GM12878 (cell line): ENCODE results near the gene LCLAT1. TPM values are rescaled to one million over a fixed set of nuclear protein-coding genes. Genes with fewer than 3 reads are reported as not detected.

Source experiments
- ATAC-seq: fragments of 200-7000 bp; cut with Tn5 transposase; 3 replicates; pipeline ENCODE4 v1.9.1; 2020; ENCODE audit warnings: mild to moderate bottlenecking, moderate library complexity
- BruUV-seq: library from RNA; stranded (reverse); fragments of 400-500 nt; replicated peaks from 2 replicates; lab custom pipeline; 2021; lab: Mats Ljungman, UMichigan
- CTCF ChIA-PET: fragments of 300-600 bp; sonication (Branson Sonifier 250); formaldehyde crosslinking; extraction: SDS; loops from one replicate; lab custom pipeline; 2021; ENCODE audit warnings: inconsistent platforms; lab: Yijun Ruan, JAX
- POLR2A ChIA-PET: fragments of 350-600 bp; formaldehyde crosslinking; extraction: SDS; loops from one replicate; lab custom pipeline; 2021; ENCODE audit warnings: inconsistent platforms; lab: Charles Lee
- RAD21 ChIA-PET: fragments of 300-600 bp; sonication (Branson Sonifier 250); formaldehyde crosslinking; loops from one replicate; lab custom pipeline; 2023; ENCODE audit warnings: antibody characterized with exemption; ENCODE audit not compliant: unreplicated experiment; lab: Charles Lee
- SMC1A ChIA-PET: fragments of 300-600 bp; sonication (Branson Sonifier 250); formaldehyde crosslinking; loops from one replicate; lab custom pipeline; 2023; ENCODE audit not compliant: unreplicated experiment, uncharacterized antibody; lab: Charles Lee
- DNase-seq: peaks from one replicate; pipeline ENCODE4 v3.0.0-alpha.2; 2011; ENCODE audit warnings: low read depth, low spot score
- FAIRE-seq: peaks from 3 replicates; lab custom pipeline; 2011; peaks lifted over from hg19 to GRCh38; lab: Jason Lieb, UNC
- H2AFZ ChIP-seq: 2 replicates; pipeline ENCODE4 v1.6.0; 2011; ENCODE audit warnings: low read depth, low read length, control low read depth; ENCODE audit not compliant: control insufficient read depth
- H3K27ac ChIP-seq: 2 replicates; pipeline ENCODE4 v1.5.1; 2011; ENCODE audit warnings: control low read depth; ENCODE audit not compliant: control insufficient read depth, insufficient read depth
- H3K27me3 ChIP-seq, 2 experiments: replicated peaks in 1 of 2; 2 replicates each; pipeline versions ENCODE4 v1.6.0 to v1.6.1; 2011; ENCODE audit warnings: low read length in 1 of 2; ENCODE audit not compliant: control insufficient read depth in 2 of 2, insufficient read depth in 2 of 2
- H3K36me3 ChIP-seq, 2 experiments: 2 replicates each; pipeline ENCODE4 v1.5.1; 2011; ENCODE audit warnings: low read length in 1 of 2; ENCODE audit not compliant: control insufficient read depth in 2 of 2, insufficient read depth in 2 of 2
- H3K4me1 ChIP-seq: 2 replicates; pipeline ENCODE4 v1.6.1; 2011; ENCODE audit warnings: mild to moderate bottlenecking, low read length, moderate library complexity, mixed read lengths; ENCODE audit not compliant: control insufficient read depth, insufficient read depth
- H3K4me2 ChIP-seq: 2 replicates; pipeline ENCODE4 v1.6.0; 2011; ENCODE audit warnings: control low read depth; ENCODE audit not compliant: control insufficient read depth, insufficient read depth
- H3K4me3 ChIP-seq: fragments of 200-600 bp; sonication (generic); 2 replicates; pipeline ENCODE4 v1.5.1; 2016
- H3K79me2 ChIP-seq: 2 replicates; pipeline ENCODE4 v1.6.0; 2011; ENCODE audit warnings: low read length; ENCODE audit not compliant: control insufficient read depth, insufficient read depth
- H3K9ac ChIP-seq: 2 replicates; pipeline ENCODE4 v1.8.0; 2011; ENCODE audit warnings: low read length, control low read depth, mixed read lengths; ENCODE audit not compliant: control insufficient read depth, insufficient read depth
- H3K9me3 ChIP-seq: replicated peaks from 3 replicates; pipeline ENCODE4 v1.5.1; 2011; ENCODE audit warnings: mild to moderate bottlenecking, low read length; ENCODE audit not compliant: control insufficient read depth, insufficient read depth
- H4K20me1 ChIP-seq: 2 replicates; pipeline ENCODE4 v1.6.0; 2011; ENCODE audit not compliant: control insufficient read depth, insufficient read depth
- BHLHE40 ChIP-seq, 2 experiments: fragments of 450-650 bp in 1 of 2; IDR thresholded peaks; 2 replicates each; pipeline ENCODE4 v1.6.1; 2011 to 2017; ENCODE audit warnings: low read depth in 2 of 2, borderline replicate concordance in 1 of 2, improper control_type of control experiment in 1 of 2, low read length in 1 of 2, mild to moderate bottlenecking in 1 of 2
- CREB1 ChIP-seq: IDR thresholded peaks from 2 replicates; pipeline ENCODE4 v1.6.1; 2012; ENCODE audit warnings: low read depth, mild to moderate bottlenecking, inconsistent platforms
- ESRRA ChIP-seq: IDR thresholded peaks from 2 replicates; pipeline ENCODE4 v1.6.1; 2012; ENCODE audit warnings: mild to moderate bottlenecking, low read length, improper control_type of control experiment
- GABPA ChIP-seq: IDR thresholded peaks from 2 replicates; pipeline ENCODE4 v1.6.1; 2014; ENCODE audit warnings: antibody characterized with exemption, low read depth, mild to moderate bottlenecking, inconsistent platforms
- HDAC2 ChIP-seq: fragments of 200-600 bp; sonication (generic); IDR thresholded peaks from 2 replicates; pipeline ENCODE4 v1.6.1; 2017
- HDAC6 ChIP-seq: fragments of 200-600 bp; sonication (generic); IDR thresholded peaks from one replicate; pipeline ENCODE4 v1.8.0; 2017; ENCODE audit warnings: antibody characterized with exemption; ENCODE audit not compliant: unreplicated experiment
- HDGF ChIP-seq: fragments of 450-650 bp; IDR thresholded peaks from 2 replicates; pipeline ENCODE4 v1.6.1; 2016; ENCODE audit warnings: antibody characterized with exemption
- LARP7 ChIP-seq: fragments of 450-650 bp; IDR thresholded peaks from 2 replicates; pipeline ENCODE4 v1.6.1; 2017; ENCODE audit warnings: mild to moderate bottlenecking
- RCOR1 ChIP-seq: conservative IDR thresholded peaks from 2 replicates; pipeline ENCODE4 v1.6.1; 2012; ENCODE audit warnings: low read depth, low read length, improper control_type of control experiment
- WGBS: methylation state at CpG from one replicate; pipeline ENCODE4 v1.1.6; 2016; ENCODE audit warnings: low lambda C conversion rate; ENCODE audit not compliant: insufficient replicate concordance, insufficient coverage; ENCODE audit errors: missing lambda C conversion rate; 5-methylcytosine and 5-hydroxymethylcytosine counted together
- in situ Hi-C: fragments of 300-500 bp; cut with MboI; formaldehyde crosslinking; loops from 9 replicates; pipeline ENCODE4 v1.14.3; 2018; ENCODE audit warnings: mixed read lengths
- intact Hi-C: fragments of 100-400 bp; cut with micrococcal nuclease; formaldehyde crosslinking; loops from one replicate; pipeline ENCODE4 v1.14.2; 2022; ENCODE audit not compliant: unreplicated experiment
- polyA plus RNA-seq, 11 experiments: library from polyadenylated mRNA; depleted of rRNA in 4 of 11; unstranded in 6 of 11; stranded (reverse) in 5 of 11; fragments of >200 nt; fragmentation: Nextera tagmentation in 4 of 11; fragmentation: Illumina TruSeq in 1 of 11; extraction: Ambion mirVana in 4 of 11; extraction: Trizol in 1 of 11; gene quantifications; 1 replicate in 1 of 11; 2 replicates in 10 of 11; pipeline versions ENCODE4 v1.2.1 to v1.2.3, GENCODE V29; 2011 to 2016; ENCODE audit warnings: inconsistent platforms in 2 of 11, missing spikeins in 2 of 11, low read depth in 1 of 11
- total RNA-seq, 4 experiments: library from RNA; depleted of rRNA in 3 of 4; stranded (reverse); fragments of >200 nt in 3 of 4; fragmentation: Illumina TruSeq in 1 of 4; extraction: Trizol in 1 of 4; gene quantifications; 2 replicates each; pipeline versions ENCODE4 v1.2.1 to v1.2.3, GENCODE V29; 2013 to 2021
- TF ChIP-seq, protein P1 (sequence below): fragments of 450-650 bp; formaldehyde crosslinking; IDR thresholded peaks from 2 replicates; pipeline ENCODE4 v1.5.0; 2022; ENCODE audit warnings: mild to moderate bottlenecking, missing genetic modification characterization
- TF ChIP-seq, protein P2 (sequence below): IDR thresholded peaks from 2 replicates; pipeline ENCODE4 v1.6.1; 2012; ENCODE audit warnings: low read depth, low read length, improper control_type of control experiment
- TF ChIP-seq, protein P3 (sequence below): fragments of 450-650 bp; formaldehyde crosslinking; IDR thresholded peaks from 2 replicates; pipeline ENCODE4 v1.4.0; 2022; ENCODE audit warnings: mild to moderate bottlenecking, moderate library complexity
- TF ChIP-seq, protein P4 (sequence below), 3 experiments: IDR thresholded peaks in 2 of 3; conservative IDR thresholded peaks in 1 of 3; 2 replicates each; pipeline ENCODE4 v1.5.1; 2011; ENCODE audit warnings: low read depth in 3 of 3, low read length in 3 of 3, mild to moderate bottlenecking in 3 of 3, control low read depth in 2 of 3, moderate library complexity in 2 of 3, inconsistent platforms in 1 of 3, mixed read lengths in 1 of 3; ENCODE audit not compliant: control insufficient read depth in 2 of 3, insufficient read depth in 1 of 3; ENCODE audit errors: extremely low read depth in 1 of 3
- TF ChIP-seq, protein P5 (sequence below): fragments of 450-650 bp; IDR thresholded peaks from 2 replicates; pipeline ENCODE4 v1.6.1; 2016; ENCODE audit warnings: mild to moderate bottlenecking

Gene LCLAT1
- total and polyA plus RNA-seq, 10 of the 15 experiments (the other 5 are each of a cell fraction or from before 2014, with no cell fraction given), result 8.1 to 33.0 (median 15.9) TPM

DNA sequence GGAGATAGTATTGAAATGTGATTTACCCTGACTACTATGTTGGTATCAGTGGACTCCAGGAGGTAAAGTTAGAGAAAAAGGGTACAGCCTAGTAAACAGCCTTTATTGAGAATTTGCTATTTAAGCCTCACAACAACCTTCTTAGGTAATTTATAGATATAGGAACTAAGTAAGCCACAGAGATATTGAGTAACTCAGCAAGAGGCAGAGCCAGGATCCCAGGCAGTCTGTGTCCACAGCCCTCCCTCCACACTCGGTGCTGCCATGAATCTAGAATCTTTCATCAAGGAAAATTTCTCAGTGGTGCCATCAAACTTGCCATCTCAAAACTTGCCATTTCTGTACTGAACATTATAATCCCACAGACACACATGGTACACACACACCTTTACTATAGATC is 189.3 kb downstream of the LCLAT1 start:
- CTCF ChIA-PET, result no interaction called here
- POLR2A ChIA-PET, result no interaction called here
- Histone ChIP-seq H4K20me1 (no peaks in the 10 kb centered on the region), H3K9ac (no peak overlapping the region), H3K9me3 (no peaks in the 10 kb centered on the region), H3K4me3 (no peak overlapping the region), H3K27ac (no peak overlapping the region), H2AFZ (no peak overlapping the region), H3K4me2 (no peak overlapping the region), H3K79me2 (no peaks in the 10 kb centered on the region), H3K4me1 (peaks cover 1% of the 10 kb centered on the region; the same call in 1 of the 2 replicates), H3K27me3 (no peaks in the 10 kb centered on the region), H3K36me3 (0 out of 4 replicates have a peak, but pooled peaks cover 0 to 1% of the 10 kb centered on the region in 2 experiments)
- DNase-seq (no peak), FAIRE-seq (no peak), ATAC-seq (no peak)
- RAD21 ChIA-PET, result interaction anchor here (1.0 kb wide), 1 partner anchor 75 kb away, joined by 3 read pairs; no protein-coding TSS in a partner anchor
- in situ Hi-C loops (no loop called here), intact Hi-C loops (loop anchor here (1.0 kb wide), 1 partner anchor 37 kb away; no protein-coding TSS in a partner anchor)
- WGBS, result 100% methylated on average over 1 of the region's 1 CpG
- BruUV-seq, result no TSS peak
- SMC1A ChIA-PET, result interaction anchor here (1.3 kb wide), 1 partner anchor 10 kb away, joined by 3 read pairs; no protein-coding TSS in a partner anchor
- TF ChIP-seq HDAC6 (no peak), HDGF (no peak), BHLHE40 (IDR thresholded peaks at IDR 0.05; ENCODE audit: borderline replicate concordance in 1 of 2, low read depth in 2 of 2, low read length in 1 of 2) (no peak), LARP7 (no peak), RCOR1 (no peak), HDAC2 (no peak), GABPA (no peak), ESRRA (no peak), CREB1 (no peak)
- TF ChIP-seq, protein P1, sequence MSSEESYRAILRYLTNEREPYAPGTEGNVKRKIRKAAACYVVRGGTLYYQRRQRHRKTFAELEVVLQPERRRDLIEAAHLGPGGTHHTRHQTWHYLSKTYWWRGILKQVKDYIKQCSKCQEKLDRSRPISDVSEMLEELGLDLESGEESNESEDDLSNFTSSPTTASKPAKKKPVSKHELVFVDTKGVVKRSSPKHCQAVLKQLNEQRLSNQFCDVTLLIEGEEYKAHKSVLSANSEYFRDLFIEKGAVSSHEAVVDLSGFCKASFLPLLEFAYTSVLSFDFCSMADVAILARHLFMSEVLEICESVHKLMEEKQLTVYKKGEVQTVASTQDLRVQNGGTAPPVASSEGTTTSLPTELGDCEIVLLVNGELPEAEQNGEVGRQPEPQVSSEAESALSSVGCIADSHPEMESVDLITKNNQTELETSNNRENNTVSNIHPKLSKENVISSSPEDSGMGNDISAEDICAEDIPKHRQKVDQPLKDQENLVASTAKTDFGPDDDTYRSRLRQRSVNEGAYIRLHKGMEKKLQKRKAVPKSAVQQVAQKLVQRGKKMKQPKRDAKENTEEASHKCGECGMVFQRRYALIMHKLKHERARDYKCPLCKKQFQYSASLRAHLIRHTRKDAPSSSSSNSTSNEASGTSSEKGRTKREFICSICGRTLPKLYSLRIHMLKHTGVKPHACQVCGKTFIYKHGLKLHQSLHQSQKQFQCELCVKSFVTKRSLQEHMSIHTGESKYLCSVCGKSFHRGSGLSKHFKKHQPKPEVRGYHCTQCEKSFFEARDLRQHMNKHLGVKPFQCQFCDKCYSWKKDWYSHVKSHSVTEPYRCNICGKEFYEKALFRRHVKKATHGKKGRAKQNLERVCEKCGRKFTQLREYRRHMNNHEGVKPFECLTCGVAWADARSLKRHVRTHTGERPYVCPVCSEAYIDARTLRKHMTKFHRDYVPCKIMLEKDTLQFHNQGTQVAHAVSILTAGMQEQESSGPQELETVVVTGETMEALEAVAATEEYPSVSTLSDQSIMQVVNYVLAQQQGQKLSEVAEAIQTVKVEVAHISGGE (CRISPR knock-in tag), result no peak
- TF ChIP-seq, protein P2, sequence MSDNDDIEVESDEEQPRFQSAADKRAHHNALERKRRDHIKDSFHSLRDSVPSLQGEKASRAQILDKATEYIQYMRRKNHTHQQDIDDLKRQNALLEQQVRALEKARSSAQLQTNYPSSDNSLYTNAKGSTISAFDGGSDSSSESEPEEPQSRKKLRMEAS, result no peak
- TF ChIP-seq, protein P3, sequence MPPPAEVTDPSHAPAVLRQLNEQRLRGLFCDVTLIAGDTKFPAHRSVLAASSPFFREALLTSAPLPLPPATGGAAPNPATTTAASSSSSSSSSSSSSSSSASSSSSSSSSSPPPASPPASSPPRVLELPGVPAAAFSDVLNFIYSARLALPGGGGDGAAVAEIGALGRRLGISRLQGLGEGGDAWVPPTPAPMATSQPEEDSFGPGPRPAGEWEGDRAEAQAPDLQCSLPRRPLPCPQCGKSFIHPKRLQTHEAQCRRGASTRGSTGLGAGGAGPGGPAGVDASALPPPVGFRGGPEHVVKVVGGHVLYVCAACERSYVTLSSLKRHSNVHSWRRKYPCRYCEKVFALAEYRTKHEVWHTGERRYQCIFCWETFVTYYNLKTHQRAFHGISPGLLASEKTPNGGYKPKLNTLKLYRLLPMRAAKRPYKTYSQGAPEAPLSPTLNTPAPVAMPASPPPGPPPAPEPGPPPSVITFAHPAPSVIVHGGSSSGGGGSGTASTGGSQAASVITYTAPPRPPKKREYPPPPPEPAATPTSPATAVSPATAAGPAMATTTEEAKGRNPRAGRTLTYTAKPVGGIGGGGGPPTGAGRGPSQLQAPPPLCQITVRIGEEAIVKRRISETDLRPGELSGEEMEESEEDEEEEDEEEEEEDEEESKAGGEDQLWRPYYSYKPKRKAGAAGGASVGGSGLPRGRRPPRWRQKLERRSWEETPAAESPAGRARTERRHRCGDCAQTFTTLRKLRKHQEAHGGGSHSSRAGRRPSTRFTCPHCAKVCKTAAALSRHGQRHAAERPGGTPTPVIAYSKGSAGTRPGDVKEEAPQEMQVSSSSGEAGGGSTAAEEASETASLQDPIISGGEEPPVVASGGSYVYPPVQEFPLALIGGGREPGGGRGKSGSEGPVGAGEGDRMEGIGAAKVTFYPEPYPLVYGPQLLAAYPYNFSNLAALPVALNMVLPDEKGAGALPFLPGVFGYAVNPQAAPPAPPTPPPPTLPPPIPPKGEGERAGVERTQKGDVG (CRISPR knock-in tag), result no peak
- TF ChIP-seq, protein P4, sequence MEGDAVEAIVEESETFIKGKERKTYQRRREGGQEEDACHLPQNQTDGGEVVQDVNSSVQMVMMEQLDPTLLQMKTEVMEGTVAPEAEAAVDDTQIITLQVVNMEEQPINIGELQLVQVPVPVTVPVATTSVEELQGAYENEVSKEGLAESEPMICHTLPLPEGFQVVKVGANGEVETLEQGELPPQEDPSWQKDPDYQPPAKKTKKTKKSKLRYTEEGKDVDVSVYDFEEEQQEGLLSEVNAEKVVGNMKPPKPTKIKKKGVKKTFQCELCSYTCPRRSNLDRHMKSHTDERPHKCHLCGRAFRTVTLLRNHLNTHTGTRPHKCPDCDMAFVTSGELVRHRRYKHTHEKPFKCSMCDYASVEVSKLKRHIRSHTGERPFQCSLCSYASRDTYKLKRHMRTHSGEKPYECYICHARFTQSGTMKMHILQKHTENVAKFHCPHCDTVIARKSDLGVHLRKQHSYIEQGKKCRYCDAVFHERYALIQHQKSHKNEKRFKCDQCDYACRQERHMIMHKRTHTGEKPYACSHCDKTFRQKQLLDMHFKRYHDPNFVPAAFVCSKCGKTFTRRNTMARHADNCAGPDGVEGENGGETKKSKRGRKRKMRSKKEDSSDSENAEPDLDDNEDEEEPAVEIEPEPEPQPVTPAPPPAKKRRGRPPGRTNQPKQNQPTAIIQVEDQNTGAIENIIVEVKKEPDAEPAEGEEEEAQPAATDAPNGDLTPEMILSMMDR (IDR thresholded peaks at IDR 0.05 in 2 of 3, conservative IDR thresholded peaks at IDR 0.05 in 1 of 3; ENCODE audit: control insufficient read depth in 2 of 3, extremely low read depth in 1 of 3, insufficient read depth in 1 of 3, low read depth in 3 of 3, low read length in 3 of 3), result no peak
- TF ChIP-seq, protein P5, sequence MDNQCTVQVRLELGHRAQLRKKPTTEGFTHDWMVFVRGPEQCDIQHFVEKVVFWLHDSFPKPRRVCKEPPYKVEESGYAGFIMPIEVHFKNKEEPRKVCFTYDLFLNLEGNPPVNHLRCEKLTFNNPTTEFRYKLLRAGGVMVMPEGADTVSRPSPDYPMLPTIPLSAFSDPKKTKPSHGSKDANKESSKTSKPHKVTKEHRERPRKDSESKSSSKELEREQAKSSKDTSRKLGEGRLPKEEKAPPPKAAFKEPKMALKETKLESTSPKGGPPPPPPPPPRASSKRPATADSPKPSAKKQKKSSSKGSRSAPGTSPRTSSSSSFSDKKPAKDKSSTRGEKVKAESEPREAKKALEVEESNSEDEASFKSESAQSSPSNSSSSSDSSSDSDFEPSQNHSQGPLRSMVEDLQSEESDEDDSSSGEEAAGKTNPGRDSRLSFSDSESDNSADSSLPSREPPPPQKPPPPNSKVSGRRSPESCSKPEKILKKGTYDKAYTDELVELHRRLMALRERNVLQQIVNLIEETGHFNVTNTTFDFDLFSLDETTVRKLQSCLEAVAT, result no peak
